ENCODE data around the gene PSMD2.

Gene PSMD2

DNA sequence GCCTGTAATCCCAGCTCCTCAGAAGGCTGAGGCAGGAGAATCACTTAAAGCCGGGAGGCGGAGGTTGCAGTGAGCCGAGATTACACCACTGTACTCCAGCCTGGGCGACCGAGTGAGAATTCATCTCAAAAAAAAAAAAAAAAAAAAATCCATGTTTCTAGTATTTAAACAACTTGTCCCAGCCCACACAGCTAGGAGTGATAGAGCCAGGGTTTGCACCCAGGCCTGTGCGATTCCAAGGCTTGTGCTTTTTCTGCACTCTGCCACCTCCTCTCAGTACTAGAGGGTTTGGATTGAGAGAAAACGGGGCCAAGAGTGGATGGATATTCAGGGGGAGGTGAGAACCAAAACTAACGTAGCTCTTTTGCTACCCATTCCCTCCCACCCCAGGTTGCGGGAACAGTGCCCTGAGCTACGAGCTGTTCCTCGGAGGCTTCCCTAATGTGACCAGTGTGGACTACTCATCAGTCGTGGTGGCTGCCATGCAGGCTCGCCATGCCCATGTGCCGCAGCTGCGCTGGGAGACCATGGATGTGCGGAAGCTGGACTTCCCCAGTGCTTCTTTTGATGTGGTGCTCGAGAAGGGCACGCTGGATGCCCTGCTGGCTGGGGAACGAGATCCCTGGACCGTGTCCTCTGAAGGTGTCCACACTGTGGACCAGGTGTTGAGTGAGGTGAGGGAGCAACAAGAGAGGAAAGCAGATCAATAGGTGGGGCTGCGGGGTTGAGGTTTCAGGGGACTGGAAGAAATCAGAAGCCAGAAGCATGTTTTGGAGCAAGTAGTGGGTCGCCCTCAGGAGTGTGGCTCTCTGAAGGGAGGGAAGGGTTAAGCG lies 41.7 kb upstream of the PSMD2 start:
- DNase-seq (ENCODE audit: extremely low read depth, insufficient read length): no peak
- TF ChIP-seq, protein P1, sequence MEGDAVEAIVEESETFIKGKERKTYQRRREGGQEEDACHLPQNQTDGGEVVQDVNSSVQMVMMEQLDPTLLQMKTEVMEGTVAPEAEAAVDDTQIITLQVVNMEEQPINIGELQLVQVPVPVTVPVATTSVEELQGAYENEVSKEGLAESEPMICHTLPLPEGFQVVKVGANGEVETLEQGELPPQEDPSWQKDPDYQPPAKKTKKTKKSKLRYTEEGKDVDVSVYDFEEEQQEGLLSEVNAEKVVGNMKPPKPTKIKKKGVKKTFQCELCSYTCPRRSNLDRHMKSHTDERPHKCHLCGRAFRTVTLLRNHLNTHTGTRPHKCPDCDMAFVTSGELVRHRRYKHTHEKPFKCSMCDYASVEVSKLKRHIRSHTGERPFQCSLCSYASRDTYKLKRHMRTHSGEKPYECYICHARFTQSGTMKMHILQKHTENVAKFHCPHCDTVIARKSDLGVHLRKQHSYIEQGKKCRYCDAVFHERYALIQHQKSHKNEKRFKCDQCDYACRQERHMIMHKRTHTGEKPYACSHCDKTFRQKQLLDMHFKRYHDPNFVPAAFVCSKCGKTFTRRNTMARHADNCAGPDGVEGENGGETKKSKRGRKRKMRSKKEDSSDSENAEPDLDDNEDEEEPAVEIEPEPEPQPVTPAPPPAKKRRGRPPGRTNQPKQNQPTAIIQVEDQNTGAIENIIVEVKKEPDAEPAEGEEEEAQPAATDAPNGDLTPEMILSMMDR (IDR thresholded peaks at IDR 0.05; ENCODE audit: insufficient read depth, low read length, poor library complexity, severe bottlenecking): no peak
- no peaks in the 10 kb centered on the region for H3K36me3 ChIP-seq (ENCODE audit: control insufficient read depth, insufficient read depth, low read length)
- H3K4me3 ChIP-seq (replicated peaks; ENCODE audit: low read depth, low read length): no peak overlapping the region
- H3K27me3 ChIP-seq (replicated peaks; ENCODE audit: control insufficient read depth, insufficient read depth, low read length): no peaks in the 10 kb centered on the region

DNA sequence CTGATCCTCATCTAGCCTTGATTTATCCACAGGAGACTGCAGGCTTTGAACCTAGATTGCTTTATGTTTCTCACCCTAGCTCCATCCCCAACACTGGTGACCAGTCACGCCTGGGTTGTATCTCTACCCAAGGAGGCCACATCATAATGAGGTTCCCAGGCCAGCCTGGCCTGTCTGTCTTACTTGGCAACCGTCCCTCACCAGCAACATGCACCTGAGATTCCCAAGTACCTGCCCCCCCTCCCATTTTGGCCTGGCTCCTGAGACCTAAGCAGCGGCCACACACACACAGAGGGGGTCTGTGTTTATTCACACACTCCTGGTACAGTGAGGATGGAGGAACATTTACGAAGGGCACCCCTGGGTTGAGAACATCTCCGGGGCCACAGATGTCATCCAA lies 40.1 kb upstream of the PSMD2 start:
- peaks cover 3% of the 10 kb centered on the region; the same call in 1 of the 2 replicates for H3K27me3 ChIP-seq (replicated peaks; ENCODE audit: control insufficient read depth, insufficient read depth, low read length)
- TF ChIP-seq, protein P1 (IDR thresholded peaks at IDR 0.05; ENCODE audit: insufficient read depth, low read length, poor library complexity, severe bottlenecking): no peak
- H3K4me3 ChIP-seq (replicated peaks; ENCODE audit: low read depth, low read length): no peak overlapping the region
- H3K36me3 ChIP-seq (ENCODE audit: control insufficient read depth, insufficient read depth, low read length): no peaks in the 10 kb centered on the region
- no peak for DNase-seq (ENCODE audit: extremely low read depth, insufficient read length)

DNA sequence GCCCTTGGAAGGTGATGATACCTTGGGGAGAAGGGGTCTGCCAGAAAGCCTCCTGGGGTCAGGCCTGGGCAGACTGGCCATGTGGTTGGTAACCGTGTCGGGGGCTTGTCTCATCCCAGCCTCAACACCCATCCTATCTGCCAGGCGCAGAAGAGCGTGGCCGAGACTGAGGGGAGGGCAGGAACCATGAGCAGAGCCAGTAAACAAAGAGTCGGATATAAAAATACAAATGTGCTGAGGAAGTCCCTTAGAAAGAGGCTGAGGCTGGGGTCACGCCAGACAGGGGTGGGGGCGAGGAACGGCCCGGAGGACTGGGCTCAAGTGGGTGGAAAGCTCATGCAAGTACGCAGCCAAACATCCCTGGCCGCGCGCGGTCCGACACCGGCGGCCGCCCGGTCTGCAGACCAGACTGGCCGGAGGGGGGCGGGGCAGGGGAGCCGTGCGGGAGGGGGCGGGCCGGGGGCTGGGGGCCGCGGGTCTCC lies 39.6 kb upstream of the PSMD2 start:
- TF ChIP-seq, protein P1 (IDR thresholded peaks at IDR 0.05; ENCODE audit: insufficient read depth, low read length, poor library complexity, severe bottlenecking): no peak
- Histone ChIP-seq H3K27me3 (replicated peaks; ENCODE audit: control insufficient read depth, insufficient read depth, low read length) (peaks cover 3% of the 10 kb centered on the region; the same call in 1 of the 2 replicates), H3K36me3 (ENCODE audit: control insufficient read depth, insufficient read depth, low read length) (no peaks in the 10 kb centered on the region), H3K4me3 (replicated peaks; ENCODE audit: low read depth, low read length) (no peak overlapping the region)
- DNase-seq (ENCODE audit: extremely low read depth, insufficient read length): no peak

DNA sequence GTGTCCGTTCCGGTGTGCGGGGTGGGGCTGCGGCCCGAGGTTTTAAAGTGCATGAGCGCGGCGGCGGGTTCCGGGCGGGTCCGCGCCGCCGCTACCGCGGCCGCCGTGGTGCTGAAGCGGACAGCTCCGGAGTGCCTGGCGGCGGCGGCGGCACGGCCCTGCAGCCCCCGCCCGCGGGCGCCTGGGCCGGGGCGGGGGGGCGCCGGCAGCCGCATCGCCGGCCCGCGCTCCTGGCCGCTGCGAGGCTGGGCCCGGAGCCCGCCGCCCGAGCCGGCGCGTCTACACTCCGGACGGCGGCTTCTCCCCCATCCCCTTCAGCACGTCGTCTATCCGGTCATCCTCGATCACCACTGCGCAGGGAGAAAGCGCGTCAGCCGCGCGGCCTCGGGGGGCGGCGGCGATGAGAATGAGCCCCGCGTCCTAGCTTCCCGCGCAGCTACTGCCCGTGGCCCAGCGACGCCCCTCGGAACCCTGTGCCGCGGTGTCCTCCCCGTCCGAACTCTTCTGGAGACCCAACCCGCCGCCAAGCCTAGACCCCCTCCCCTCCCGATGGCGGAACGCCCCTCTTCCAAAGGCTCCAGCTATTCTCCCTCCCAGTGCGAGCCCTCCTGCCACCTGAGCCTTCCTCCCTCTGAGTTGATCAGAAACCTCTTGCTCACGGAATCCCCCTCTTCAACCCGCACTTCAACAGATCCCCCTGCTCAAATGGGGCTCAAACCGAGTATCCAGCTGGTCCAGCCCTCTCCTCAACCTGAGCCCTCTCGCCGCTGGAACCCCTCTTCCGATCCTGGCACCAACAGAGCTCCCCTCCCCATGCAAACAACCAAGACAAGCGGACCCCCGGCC lies 38.9 kb upstream of the PSMD2 start:
- Histone ChIP-seq H3K27me3 (replicated peaks; ENCODE audit: control insufficient read depth, insufficient read depth, low read length) (peaks cover 3% of the 10 kb centered on the region; the same call in 1 of the 2 replicates), H3K4me3 (replicated peaks; ENCODE audit: low read depth, low read length) (no peak overlapping the region), H3K36me3 (ENCODE audit: control insufficient read depth, insufficient read depth, low read length) (no peaks in the 10 kb centered on the region)
- no peak for DNase-seq (ENCODE audit: extremely low read depth, insufficient read length)
- TF ChIP-seq, protein P1 (IDR thresholded peaks at IDR 0.05; ENCODE audit: insufficient read depth, low read length, poor library complexity, severe bottlenecking): no peak

DNA sequence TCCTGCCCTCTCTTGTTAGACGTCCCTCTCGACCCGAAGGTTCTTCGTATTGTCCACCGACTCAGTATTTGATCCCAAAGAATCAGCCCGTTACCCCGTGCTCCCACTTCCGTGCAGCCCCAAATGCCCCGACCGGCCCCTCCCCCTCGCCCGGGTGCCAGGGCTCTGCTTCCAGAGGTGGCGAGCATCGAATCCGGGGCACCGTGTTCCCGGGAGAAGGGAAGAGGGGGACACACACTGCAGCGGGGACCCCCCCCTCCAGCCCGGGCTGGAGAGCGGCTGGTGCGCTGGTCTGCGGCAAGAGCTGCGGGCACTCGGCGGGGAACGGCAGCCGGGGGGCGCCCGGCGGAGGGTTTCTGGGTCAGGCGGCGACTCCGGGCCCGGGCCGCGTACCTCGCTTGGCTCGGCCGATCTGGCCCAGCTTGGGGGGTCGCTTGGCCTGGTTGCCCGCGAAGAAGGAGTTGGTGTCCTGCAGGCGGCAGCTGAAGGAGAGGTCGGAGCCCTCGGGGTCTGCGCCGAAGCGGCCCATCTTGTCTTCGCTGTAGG lies 38.2 kb upstream of the PSMD2 start:
- Histone ChIP-seq H3K4me3 (replicated peaks; ENCODE audit: low read depth, low read length) (peak overlapping the region; percentile 45), H3K36me3 (ENCODE audit: control insufficient read depth, insufficient read depth, low read length) (no peaks in the 10 kb centered on the region), H3K27me3 (replicated peaks; ENCODE audit: control insufficient read depth, insufficient read depth, low read length) (peaks cover 3% of the 10 kb centered on the region; the same call in 1 of the 2 replicates)
- DNase-seq (ENCODE audit: extremely low read depth, insufficient read length): no peak
- TF ChIP-seq, protein P1 (IDR thresholded peaks at IDR 0.05; ENCODE audit: insufficient read depth, low read length, poor library complexity, severe bottlenecking): no peak
